GM23248 (cell line): ENCODE results near the gene CORO7. TPM values are rescaled to one million over a fixed set of nuclear protein-coding genes. Genes with fewer than 3 reads are reported as not detected.
A peak's percentile ranks its signal among the peaks of the same experiment; 100 is the strongest.

ENCODE experiments used
- DNase-seq: peaks from one replicate; pipeline ENCODE4 v3.0.0-alpha.2; 2015
- H2AFZ ChIP-seq: fragments of 200-600 bp; sonication (generic); 2 replicates; pipeline ENCODE4 v1.6.1; 2016; ENCODE audit warnings: antibody characterized with exemption
- H3F3A ChIP-seq: fragments of 200-600 bp; sonication (generic); 2 replicates; pipeline ENCODE4 v1.6.1; 2016; ENCODE audit warnings: mild to moderate bottlenecking, antibody characterized with exemption, mixed run types; ENCODE audit not compliant: insufficient read depth
- H3K27ac ChIP-seq: fragments of 200-600 bp; sonication (generic); 2 replicates; pipeline ENCODE4 v1.5.1; 2016; ENCODE audit warnings: mild to moderate bottlenecking
- H3K27me3 ChIP-seq: fragments of 200-600 bp; sonication (generic); replicated peaks from 2 replicates; pipeline ENCODE4 v1.6.1; 2016; ENCODE audit warnings: mild to moderate bottlenecking; ENCODE audit not compliant: insufficient read depth
- H3K36me3 ChIP-seq: fragments of 200-600 bp; sonication (generic); 2 replicates; pipeline ENCODE4 v1.6.1; 2016; ENCODE audit warnings: low read depth, mild to moderate bottlenecking
- H3K4me1 ChIP-seq: fragments of 200-600 bp; sonication (generic); 2 replicates; pipeline ENCODE4 v1.6.1; 2016; ENCODE audit warnings: mild to moderate bottlenecking; ENCODE audit not compliant: insufficient read depth
- H3K4me2 ChIP-seq: fragments of 200-600 bp; sonication (generic); one replicate; pipeline ENCODE4 v1.6.1; 2016; ENCODE audit warnings: mild to moderate bottlenecking; ENCODE audit not compliant: unreplicated experiment
- H3K4me3 ChIP-seq: fragments of 200-600 bp; sonication (generic); 2 replicates; pipeline ENCODE4 v1.5.1; 2016; ENCODE audit warnings: mild to moderate bottlenecking
- H3K79me2 ChIP-seq: fragments of 200-600 bp; sonication (generic); 2 replicates; pipeline ENCODE4 v1.6.1; 2016; ENCODE audit warnings: mild to moderate bottlenecking; ENCODE audit not compliant: insufficient read depth
- H3K9ac ChIP-seq: fragments of 200-600 bp; sonication (generic); 2 replicates; pipeline ENCODE4 v1.6.1; 2016; ENCODE audit warnings: mild to moderate bottlenecking
- H3K9me2 ChIP-seq: fragments of 200-600 bp; sonication (generic); 2 replicates; pipeline ENCODE4 v1.6.1; 2016; ENCODE audit warnings: mixed run types, mild to moderate bottlenecking, moderate library complexity; ENCODE audit not compliant: insufficient read depth
- H3K9me3 ChIP-seq: fragments of 200-600 bp; sonication (generic); one replicate; pipeline ENCODE4 v1.6.1; 2017; ENCODE audit warnings: low read depth
- H4K20me1 ChIP-seq: fragments of 200-600 bp; sonication (generic); 2 replicates; pipeline ENCODE4 v1.6.0; 2016; ENCODE audit not compliant: insufficient read depth
- EZH2 ChIP-seq: fragments of 200-600 bp; sonication (generic); IDR thresholded peaks from 2 replicates; pipeline ENCODE4 v1.6.1; 2018; ENCODE audit warnings: antibody characterized with exemption, mild to moderate bottlenecking; ENCODE audit not compliant: insufficient read depth, poor library complexity, severe bottlenecking
- EZH2phosphoT487 ChIP-seq: fragments of 200-600 bp; sonication (generic); IDR thresholded peaks from 2 replicates; pipeline ENCODE4 v1.6.1; 2018; ENCODE audit warnings: antibody characterized with exemption, moderate library complexity, mild to moderate bottlenecking, low read depth; ENCODE audit not compliant: insufficient read depth
- WGBS, 2 experiments: methylation state at CpG; one replicate each; pipeline ENCODE4 v1.1.6; 2015 to 2017; ENCODE audit warnings: low lambda C conversion rate in 2 of 2, low coverage in 1 of 2; ENCODE audit errors: missing lambda C conversion rate in 2 of 2; 5-methylcytosine and 5-hydroxymethylcytosine counted together
- in situ Hi-C: fragments of 300-500 bp; cut with MboI; formaldehyde crosslinking; loops from 2 replicates; pipeline ENCODE4 v1.15.0; 2020
- polyA plus RNA-seq: library from polyadenylated mRNA; unstranded; fragments of >200 nt; fragmentation: Nextera tagmentation; extraction: Ambion mirVana; gene quantifications from 2 replicates; pipeline ENCODE4 v1.2.1, GENCODE V29; 2016
- total RNA-seq: library from RNA; depleted of rRNA; stranded (reverse); fragments of >200 nt; shearing (Covaris generic); gene quantifications from 2 replicates; pipeline ENCODE4 v1.2.3, GENCODE V29; 2014

The CORO7 gene
- total and polyA plus RNA-seq, 2 experiments from 2014 or later: 7.3 to 13.2 TPM

DNA sequence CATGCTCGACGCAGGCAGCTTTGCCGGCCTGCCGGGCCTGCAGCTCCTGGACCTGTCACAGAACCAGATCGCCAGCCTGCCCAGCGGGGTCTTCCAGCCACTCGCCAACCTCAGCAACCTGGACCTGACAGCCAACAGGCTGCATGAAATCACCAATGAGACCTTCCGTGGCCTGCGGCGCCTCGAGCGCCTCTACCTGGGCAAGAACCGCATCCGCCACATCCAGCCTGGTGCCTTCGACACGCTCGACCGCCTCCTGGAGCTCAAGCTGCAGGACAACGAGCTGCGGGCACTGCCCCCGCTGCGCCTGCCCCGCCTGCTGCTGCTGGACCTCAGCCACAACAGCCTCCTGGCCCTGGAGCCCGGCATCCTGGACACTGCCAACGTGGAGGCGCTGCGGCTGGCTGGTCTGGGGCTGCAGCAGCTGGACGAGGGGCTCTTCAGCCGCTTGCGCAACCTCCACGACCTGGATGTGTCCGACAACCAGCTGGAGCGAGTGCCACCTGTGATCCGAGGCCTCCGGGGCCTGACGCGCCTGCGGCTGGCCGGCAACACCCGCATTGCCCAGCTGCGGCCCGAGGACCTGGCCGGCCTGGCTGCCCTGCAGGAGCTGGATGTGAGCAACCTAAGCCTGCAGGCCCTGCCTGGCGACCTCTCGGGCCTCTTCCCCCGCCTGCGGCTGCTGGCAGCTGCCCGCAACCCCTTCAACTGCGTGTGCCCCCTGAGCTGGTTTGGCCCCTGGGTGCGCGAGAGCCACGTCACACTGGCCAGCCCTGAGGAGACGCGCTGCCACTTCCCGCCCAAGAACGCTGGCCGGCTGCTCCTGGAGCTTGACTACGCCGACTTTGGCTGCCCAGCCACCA, 35.1 kb downstream of the CORO7 start:
- Histone ChIP-seq H3K9me3 (no peaks in the 10 kb centered on the region), H3K9me2 (no peaks in the 10 kb centered on the region), H3K27ac (peak overlapping the region; percentile 100), H3K79me2 (peaks cover 53% of the 10 kb centered on the region), H2AFZ (no peak overlapping the region), H3K27me3 (no peaks in the 10 kb centered on the region), H3K4me1 (peaks cover 72% of the 10 kb centered on the region), H3K36me3 (peaks cover 7% of the 10 kb centered on the region; the same call in 1 of the 2 replicates), H3F3A (peaks cover 32% of the 10 kb centered on the region), H3K9ac (no peak overlapping the region), H3K4me3 (no peak overlapping the region), H3K4me2 (no peak overlapping the region), H4K20me1 (no peaks in the 10 kb centered on the region)
- TF ChIP-seq EZH2phosphoT487 (no peak), EZH2 (no peak)
- no peak for DNase-seq
- 87 to 90% methylated on average over 40 to 55 of the region's 59 CpGs for WGBS, 2 experiments
- in situ Hi-C loops: no loop called here

DNA sequence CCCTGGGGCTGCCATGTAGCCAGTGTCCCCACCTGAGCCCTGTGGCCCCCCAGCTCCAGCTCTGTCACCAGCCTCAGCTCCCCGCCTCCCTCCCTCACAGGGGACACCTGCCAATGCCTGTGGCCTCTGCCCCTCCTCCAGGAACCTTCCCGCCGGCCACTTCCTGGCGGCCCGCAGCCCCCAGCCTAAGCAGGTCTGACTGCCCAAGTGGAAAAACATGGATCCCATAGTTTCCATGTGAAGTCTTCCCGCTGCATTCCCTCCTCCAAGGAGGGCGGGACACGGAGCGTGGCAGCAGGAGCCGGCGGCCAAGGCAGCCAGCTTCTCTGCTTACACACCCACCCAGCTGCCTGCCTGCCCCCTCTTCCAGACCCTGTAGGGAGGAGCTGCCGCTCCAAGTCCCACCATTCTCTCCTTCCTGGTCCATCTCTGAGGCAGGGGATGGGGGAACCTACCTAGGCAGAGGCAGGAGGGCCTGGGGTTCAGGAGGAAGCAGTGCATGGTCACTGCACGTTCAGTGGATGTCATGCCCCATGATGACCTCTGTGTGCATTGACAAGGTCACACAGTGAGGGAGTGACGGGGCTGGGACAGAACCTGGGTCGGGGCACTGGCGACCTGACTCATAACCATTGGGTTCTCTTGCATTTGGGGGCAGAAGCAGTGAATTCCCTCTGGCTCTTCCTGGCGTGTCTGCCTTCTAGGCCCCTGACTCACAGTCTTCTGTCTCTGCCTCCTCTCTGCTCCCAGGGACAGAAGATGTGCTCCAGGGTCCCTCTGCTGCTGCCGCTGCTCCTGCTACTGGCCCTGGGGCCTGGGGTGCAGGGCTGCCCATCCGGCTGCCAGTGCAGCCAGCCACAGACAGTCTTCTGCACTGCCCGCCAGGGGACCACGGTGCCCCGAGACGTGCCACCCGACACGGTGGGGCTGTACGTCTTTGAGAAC, 36.0 kb downstream of the CORO7 start:
- in situ Hi-C loops: no loop called here
- Histone ChIP-seq H3K9ac (peak overlapping the region; percentile 41), H3K36me3 (peaks cover 7% of the 10 kb centered on the region; the same call in 1 of the 2 replicates), H3K9me2 (no peaks in the 10 kb centered on the region), H4K20me1 (no peaks in the 10 kb centered on the region), H2AFZ (no peak overlapping the region), H3K4me2 (no peak overlapping the region), H3K4me1 (peaks cover 71% of the 10 kb centered on the region), H3F3A (peaks cover 29% of the 10 kb centered on the region), H3K9me3 (no peaks in the 10 kb centered on the region), H3K4me3 (no peak overlapping the region), H3K27ac (peak overlapping the region; percentile 100), H3K79me2 (peaks cover 62% of the 10 kb centered on the region), H3K27me3 (no peaks in the 10 kb centered on the region)
- no peak for TF ChIP-seq EZH2phosphoT487
- TF ChIP-seq EZH2: no peak
- WGBS, 2 experiments: 41 to 51% methylated on average over 20 to 26 of the region's 26 CpGs
- peak; percentile 73 for DNase-seq

DNA sequence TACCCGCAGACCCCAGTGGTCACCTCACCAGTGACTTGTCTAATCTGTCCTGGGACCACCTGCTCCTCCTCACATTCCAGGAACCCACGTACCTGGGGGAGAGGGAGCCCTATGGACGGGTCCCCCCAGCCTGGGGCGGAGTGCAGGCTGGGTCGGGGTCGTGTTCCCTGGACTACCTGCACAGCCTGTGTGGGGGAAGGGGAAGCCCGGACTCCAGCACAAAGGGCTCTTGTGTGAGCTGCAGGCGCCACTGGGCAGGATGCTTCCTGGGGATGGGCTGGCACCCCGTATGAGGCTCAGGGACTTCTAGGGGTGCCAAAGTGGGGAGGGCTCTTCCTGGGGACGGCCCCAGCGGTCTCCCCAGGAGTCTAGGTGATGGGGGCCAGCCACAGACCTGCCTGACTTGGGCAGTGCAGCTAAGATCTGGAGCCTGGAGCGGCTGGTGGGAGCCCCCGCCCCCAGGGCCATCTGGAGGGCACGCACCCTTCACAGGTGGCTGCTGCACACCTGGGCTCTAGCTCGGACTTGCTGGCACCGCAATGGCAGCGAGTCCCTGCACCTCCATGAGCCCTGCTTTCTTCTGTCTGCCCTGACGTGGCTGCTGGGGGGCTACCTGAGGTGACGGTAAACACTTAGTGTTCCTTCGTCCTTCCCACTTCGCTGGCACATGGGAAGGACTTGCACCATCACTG, 37.3 kb downstream of the CORO7 start:
- TF ChIP-seq EZH2phosphoT487: no peak
- TF ChIP-seq EZH2: no peak
- H2AFZ ChIP-seq: no peak overlapping the region
- 85% methylated on average over 18 to 21 of the region's 21 CpGs for WGBS, 2 experiments
- H3K36me3 ChIP-seq: peaks cover 7% of the 10 kb centered on the region; the same call in 1 of the 2 replicates
- H4K20me1 ChIP-seq: no peaks in the 10 kb centered on the region
- DNase-seq: no peak
- peak overlapping the region; percentile 100 for H3K27ac ChIP-seq
- H3K4me1 ChIP-seq: peaks cover 72% of the 10 kb centered on the region
- H3K4me2 ChIP-seq: no peak overlapping the region
- peaks cover 32% of the 10 kb centered on the region for H3F3A ChIP-seq
- H3K4me3 ChIP-seq: no peak overlapping the region
- H3K27me3 ChIP-seq: no peaks in the 10 kb centered on the region
- peaks cover 75% of the 10 kb centered on the region for H3K79me2 ChIP-seq
- no peaks in the 10 kb centered on the region for H3K9me2 ChIP-seq
- in situ Hi-C loops: no loop called here
- H3K9me3 ChIP-seq: no peaks in the 10 kb centered on the region
- H3K9ac ChIP-seq: peak overlapping the region; percentile 99

DNA sequence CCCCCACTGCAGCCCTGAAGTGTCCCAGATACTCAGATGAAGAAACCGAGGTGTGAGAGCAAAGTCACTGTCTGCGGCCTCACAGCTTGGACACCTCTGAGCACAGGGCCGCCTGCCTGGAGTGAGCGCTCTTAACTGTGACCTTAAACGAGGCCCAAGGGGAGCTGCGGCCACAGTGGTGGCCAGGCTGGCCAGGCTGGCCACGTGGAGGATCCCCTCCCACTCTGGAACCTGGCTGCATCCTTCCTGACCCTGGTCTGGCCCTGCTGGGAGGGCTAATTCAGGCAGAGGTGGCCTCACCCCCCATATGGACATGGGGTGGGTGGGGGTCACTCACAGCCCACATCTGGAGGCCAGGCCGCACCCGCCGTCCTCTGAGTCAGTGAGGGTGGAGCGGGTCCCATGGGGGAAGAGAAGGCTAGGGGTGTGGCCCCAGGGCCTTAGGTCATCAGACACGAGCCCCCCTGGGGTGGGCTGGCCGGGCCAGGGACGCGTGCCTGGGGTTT, 38.2 kb downstream of the CORO7 start:
- Histone ChIP-seq H3K4me3 (peak overlapping the region; percentile 47), H3F3A (peaks cover 23% of the 10 kb centered on the region; the same call in 1 of the 2 replicates), H3K9me3 (no peaks in the 10 kb centered on the region), H3K4me1 (peaks cover 62% of the 10 kb centered on the region), H3K9ac (peak overlapping the region; percentile 99), H2AFZ (no peak overlapping the region), H3K79me2 (peaks cover 84% of the 10 kb centered on the region), H3K27me3 (no peaks in the 10 kb centered on the region), H3K36me3 (peaks cover 7% of the 10 kb centered on the region; the same call in 1 of the 2 replicates), H3K4me2 (peak overlapping the region; percentile 97), H4K20me1 (no peaks in the 10 kb centered on the region), H3K9me2 (no peaks in the 10 kb centered on the region), H3K27ac (peak overlapping the region; percentile 100)
- in situ Hi-C loops: no loop called here
- no peak for TF ChIP-seq EZH2phosphoT487
- no peak for TF ChIP-seq EZH2
- 7 to 12% methylated on average over 13 to 15 of the region's 15 CpGs for WGBS, 2 experiments
- peak; percentile 88 for DNase-seq
